NCI-H82 treated with DMSO at 0.1 percent for 48 hours (cell line): ENCODE results near the gene KCTD10.

Source experiments
- DNase-seq: peaks from one replicate; lab custom pipeline; 2025; ENCODE audit not compliant: unreplicated experiment; lab: John Stamatoyannopoulos, UW

KCTD10 gene

DNA sequence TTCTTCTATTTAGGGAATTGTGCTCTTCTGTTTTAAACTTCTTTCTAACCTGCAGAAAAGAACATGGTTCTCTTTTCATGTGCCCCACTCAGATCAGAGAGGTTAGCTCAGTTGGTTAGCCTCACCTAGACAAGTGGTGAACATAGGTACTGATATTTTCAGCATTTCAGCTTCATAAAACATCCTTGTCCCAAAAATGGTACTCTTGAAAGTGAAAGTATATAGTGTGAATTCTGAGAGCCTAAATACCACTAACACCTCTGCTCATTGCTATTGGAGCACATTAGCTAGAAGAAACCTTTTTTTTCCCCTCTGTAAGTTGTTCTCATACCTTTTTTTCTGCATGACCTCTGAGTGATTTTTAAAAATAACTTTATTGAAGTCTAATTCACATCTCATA, 17.9 kb upstream of the KCTD10 start:
- DNase-seq: no peak

DNA sequence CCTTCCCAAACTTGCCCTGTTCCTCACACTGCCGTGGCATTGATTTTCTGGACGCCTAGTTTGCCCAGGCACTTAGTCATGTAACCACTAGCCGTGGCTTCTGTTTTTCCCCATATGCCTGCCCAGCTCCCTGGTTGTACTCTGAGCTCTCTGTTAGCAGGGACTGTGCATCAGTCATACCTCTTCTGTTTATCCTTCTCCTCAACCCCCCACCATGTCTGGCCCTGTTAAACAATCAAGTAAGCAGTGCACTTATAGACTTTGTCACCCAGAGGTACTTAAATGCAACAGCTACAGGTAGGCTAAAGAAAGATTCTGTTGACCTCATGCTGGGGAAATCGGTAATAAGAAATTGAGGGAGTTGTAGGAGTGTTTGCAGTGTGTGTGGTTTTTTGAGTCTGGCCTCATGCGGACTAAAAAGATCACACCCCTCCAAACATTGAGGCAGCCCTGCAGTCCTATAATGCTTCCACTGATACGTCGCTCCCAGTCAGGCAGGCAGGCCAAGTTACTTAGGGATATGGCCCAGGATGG, 17.3 kb upstream of the KCTD10 start:
- DNase-seq: no peak

DNA sequence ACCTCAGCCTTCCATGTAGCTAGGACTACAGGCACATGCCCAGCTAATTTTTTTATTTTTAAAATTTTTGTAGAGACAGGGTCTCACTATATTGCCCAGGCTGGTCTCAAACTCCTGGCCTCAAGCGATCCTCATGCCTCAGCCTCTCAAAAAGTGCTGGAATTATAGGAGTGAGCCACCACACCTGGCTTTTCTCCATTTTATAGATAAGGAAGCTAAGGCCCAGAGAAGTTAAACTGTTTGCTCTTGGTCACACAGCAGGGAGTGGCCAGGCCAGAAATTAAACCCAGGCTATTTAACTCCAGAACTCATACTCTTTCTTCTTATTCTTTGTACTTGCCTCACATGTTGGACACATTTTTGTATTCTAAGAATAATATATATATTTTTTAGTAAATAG, 16.8 kb upstream of the KCTD10 start:
- DNase-seq: no peak

DNA sequence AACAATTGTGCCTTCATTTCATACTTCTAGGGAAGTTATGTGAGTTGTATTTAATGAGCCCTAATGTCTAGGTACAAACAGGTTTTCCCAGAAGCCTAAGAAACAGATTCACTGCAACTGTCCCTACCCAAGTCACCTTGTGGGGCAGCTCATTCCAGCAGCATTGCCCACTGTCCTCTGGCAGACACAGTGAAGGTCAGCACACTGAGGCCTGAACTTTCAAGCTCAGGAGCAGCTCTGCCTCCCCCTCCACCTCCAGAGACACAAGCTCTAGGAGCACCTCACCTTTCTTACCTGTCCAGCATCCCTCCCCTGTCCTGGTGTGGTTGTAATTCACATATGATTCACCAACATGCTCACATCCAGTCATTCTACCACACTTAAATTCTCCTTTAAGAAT, 16.0 kb upstream of the KCTD10 start:
- no peak for DNase-seq

DNA sequence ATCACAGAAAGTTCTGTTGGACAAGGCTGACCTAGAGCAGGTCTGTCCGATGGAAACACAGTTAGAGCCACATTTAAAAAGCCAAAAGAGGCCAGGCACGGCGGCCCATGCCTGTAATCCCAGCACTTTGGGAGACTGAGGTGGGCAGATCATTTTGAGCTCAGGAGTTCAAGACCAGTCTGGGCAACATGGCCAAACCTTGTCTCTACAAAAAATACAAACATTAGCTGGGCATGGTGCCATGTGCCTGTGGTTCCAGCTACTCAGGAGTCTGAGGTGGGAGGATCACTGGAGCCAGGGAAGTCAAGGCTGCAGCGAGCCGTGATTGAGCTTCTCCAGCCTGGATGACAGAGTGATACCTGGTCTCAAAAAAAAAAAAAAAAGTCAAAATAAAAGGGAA, 15.3 kb upstream of the KCTD10 start:
- DNase-seq: no peak

- no peak for DNase-seq
Observed at GRCh38 chr12:109491671-109492070, 14.6 kb upstream of the KCTD10 start.

- no peak for DNase-seq
Observed at GRCh38 chr12:109489955-109490565, 13.0 kb upstream of the KCTD10 start.

DNA sequence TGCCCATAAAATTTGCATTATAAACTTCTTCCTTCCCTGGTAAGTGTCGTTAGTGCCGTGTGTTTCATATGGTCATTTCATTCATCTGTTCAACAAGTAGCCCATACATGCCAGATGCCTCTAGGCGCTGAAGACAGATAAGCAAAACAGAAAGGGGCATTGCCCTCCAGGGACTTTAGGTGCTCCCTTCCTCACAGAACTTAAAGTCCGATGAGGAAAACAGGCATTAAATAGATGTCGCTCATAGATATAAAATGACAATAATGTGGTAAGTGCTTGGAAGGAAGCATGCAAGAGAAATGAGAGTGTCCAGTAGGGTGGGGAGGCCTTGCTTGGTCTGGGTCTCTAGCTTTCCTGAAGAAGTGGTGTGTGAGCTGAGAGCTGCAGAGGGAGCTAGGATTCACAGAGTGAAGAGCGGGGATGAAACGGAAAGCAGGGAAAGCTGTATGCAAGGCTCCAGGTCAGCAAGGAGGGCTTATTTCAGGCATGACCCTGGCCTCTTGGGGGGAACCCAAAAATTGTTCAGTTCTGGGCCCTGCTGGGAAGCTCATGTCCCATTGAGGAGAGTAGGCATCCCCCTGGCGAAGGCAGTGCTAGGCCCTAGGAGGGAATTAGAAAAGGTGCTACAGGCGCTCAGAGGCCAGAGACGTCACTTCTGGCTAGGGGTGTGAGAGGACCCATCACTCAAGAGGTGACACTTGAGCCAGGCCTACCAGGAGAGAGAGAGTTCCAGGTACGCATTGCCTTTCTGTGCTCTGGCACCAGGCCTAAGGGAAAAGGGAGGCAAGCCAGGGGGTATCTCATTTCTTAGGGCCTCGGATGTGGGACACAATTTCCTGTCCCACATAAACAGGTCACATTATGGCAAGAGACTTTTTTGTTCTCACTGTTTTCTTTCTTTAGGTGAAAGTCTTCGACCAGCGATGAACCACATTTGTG, 12.2 kb upstream of the KCTD10 start:
- no peak for DNase-seq

GRCh38 chr12:109488051-109488665, 11.1 kb upstream of the KCTD10 start:
- DNase-seq: no peak

- no peak for DNase-seq
Observed at GRCh38 chr12:109487181-109488050, 10.3 kb upstream of the KCTD10 start.

GRCh38 chr12:109485201-109485600, 8.1 kb upstream of the KCTD10 start:
- no peak for DNase-seq

DNA sequence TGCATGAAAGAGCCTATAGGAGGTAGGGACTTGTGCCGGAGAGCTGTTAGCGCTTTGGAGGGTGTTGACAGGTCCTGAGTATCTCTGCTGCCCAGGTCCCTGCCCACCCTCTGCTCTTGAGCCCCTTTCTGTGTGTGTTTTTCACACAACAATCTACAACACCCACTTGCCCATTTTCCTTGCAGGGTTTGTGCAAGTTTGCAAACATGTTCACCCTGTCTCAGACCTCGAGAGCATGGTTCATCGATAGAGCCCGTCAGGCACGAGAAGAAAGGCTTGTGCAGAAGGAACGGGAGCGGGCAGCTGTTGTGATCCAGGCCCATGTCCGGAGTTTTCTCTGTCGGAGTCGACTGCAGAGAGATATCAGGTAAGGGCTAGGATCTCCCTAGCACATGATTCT, 6.2 kb upstream of the KCTD10 start:
- DNase-seq: no peak

GRCh38 chr12:109482894-109483293, 5.8 kb upstream of the KCTD10 start:
- DNase-seq: no peak

- no peak for DNase-seq
Observed at GRCh38 chr12:109482491-109482890, 5.4 kb upstream of the KCTD10 start.

DNA sequence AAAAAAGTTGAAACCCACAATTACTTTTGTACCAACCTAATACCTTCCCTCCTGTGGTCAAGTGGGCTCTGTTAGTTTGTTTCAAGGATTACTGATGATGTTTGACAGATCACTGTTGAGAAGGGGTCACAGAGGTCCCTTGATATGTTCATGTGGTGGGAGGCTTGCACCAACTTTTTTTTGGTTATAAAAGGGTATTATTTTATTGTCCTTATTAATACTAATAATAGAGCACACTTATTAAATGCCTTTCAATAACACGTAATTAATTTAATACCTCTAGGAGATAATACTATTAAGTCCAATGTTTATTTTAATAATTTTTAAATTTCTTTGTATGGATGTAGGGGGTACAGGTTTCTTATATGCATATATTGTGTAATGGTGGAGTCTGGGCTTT, 4.8 kb upstream of the KCTD10 start:
- no peak for DNase-seq

- no peak for DNase-seq
Observed at GRCh38 chr12:109480356-109480755, 3.3 kb upstream of the KCTD10 start.

GRCh38 chr12:109479761-109480160, 2.7 kb upstream of the KCTD10 start:
- no peak for DNase-seq

DNA sequence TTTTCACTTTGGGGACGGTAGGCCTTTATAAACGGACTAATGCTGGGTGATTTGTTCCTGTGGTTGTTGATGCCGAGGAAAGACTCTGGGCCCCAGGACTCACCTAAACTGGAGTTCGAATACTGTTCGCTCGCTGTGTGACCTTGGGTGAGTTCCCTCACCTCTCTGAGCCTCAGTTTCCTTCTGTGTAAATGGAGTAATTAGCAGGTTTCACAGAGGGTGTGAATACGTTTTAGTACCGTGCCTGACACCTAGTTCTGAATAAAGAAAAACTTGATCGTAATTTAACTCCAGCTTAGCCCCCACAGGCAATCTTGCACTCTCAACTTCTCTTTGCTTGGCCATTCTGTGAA, 839 bp upstream of the KCTD10 start:
- no peak for DNase-seq

DNA sequence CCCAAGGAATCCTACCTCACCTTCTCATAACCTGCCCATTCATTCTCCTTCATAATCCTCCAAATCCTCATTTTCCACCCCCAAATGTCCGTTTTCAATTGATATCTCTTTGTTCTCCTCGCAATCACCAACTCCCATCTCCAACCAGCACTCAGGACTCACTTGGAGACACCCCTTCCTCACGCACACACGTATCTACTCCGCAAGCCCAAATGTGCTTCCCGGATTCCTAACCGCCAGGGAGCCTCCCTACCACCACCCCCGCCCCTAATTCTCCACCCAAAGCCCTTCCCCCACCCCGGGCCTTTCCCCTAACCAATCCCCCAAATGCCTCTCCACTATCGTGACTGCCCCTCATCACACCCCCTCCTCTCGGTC, 304 bp downstream of the KCTD10 start:
- DNase-seq: no peak

DNA sequence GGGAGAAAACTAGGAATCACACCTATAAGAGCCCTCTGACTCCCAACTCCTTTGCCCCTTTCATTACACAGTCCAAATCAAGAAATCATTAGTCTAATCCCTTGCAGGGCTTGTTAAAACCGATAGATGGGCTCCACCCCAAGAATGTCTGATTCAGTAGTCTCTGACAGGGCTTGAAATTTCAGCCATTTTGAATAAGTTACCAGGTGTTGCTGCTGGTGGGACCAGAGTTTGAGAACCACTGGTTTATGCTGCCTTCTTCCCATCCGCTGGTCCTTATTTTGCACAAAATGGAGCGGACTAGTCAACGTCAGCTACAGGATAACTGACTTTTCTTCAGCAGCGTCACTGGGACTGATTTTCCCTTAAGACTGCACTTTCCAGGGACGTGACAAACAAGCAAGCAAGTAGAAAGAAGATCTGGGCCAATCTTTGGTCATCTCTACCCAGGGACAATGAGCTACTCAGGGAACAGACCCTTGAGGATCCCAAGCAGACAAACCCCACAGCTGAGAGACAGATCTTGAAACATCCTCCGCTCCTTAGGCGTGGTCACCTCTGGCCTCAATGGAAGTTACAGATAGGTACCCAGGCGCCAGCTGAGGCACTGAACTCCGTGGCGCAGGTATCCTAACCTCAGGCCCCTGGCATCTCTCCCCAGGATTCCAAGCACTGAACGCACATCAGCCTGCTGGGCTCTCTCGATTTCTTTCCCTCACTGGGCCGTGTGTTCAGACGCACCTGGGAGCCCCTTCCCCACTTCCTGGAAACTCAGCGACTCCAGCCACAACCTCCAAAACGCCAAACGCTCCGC, 900 bp downstream of the KCTD10 start:
- DNase-seq: no peak
